Measurements from ENCODE around the gene CCDC28A.

CCDC28A gene

GRCh38 chr6:138800377-138801150 lies 27.0 kb downstream of the CCDC28A start:
- Histone ChIP-seq H4K20me1 (ENCODE audit: insufficient read depth, low read length) (no peaks in the 10 kb centered on the region), H3K9me3 (ENCODE audit: insufficient read depth, low read length, severe bottlenecking) (no peaks in the 10 kb centered on the region), H3K27ac (ENCODE audit: low read length) (no peak overlapping the region), H3K36me3 (ENCODE audit: insufficient read depth, low read length) (no peaks in the 10 kb centered on the region), H3K4me2 (ENCODE audit: insufficient read depth, low read length) (no peak overlapping the region), H3K9ac (ENCODE audit: low read depth, low read length) (no peak overlapping the region), H3K4me1 (ENCODE audit: insufficient read depth, low read length) (no peaks in the 10 kb centered on the region), H2AFZ (ENCODE audit: low read depth, low read length) (no peak overlapping the region), H3K27me3 (ENCODE audit: insufficient read depth, low read length, poor library complexity) (no peaks in the 10 kb centered on the region), H3K4me3 (ENCODE audit: low read depth in 1 of 2, low read length in 2 of 2) (no peak overlapping the region), H3K79me2 (ENCODE audit: insufficient read depth, low read length) (no peaks in the 10 kb centered on the region)
- ATAC-seq (ENCODE audit: insufficient read depth, low read depth) (no peak), DNase-seq (no peak)
- TF ChIP-seq CTCF (IDR thresholded peaks at IDR 0.05; ENCODE audit: borderline replicate concordance, extremely low read depth, low read length, poor library complexity, severe bottlenecking) (no peak), EZH2 (IDR thresholded peaks at IDR 0.05; ENCODE audit: borderline replicate concordance, low read depth, low read length, severe bottlenecking) (no peak)

GRCh38 chr6:138803331-138803730 lies 29.8 kb downstream of the CCDC28A start:
- Histone ChIP-seq H3K79me2 (ENCODE audit: insufficient read depth, low read length) (no peaks in the 10 kb centered on the region), H3K4me2 (ENCODE audit: insufficient read depth, low read length) (no peak overlapping the region), H3K4me3 (ENCODE audit: low read depth in 1 of 2, low read length in 2 of 2) (no peak overlapping the region), H3K27me3 (ENCODE audit: insufficient read depth, low read length, poor library complexity) (no peaks in the 10 kb centered on the region), H2AFZ (ENCODE audit: low read depth, low read length) (no peak overlapping the region), H3K36me3 (ENCODE audit: insufficient read depth, low read length) (no peaks in the 10 kb centered on the region), H3K9me3 (ENCODE audit: insufficient read depth, low read length, severe bottlenecking) (no peaks in the 10 kb centered on the region), H4K20me1 (ENCODE audit: insufficient read depth, low read length) (no peaks in the 10 kb centered on the region), H3K9ac (ENCODE audit: low read depth, low read length) (no peak overlapping the region), H3K4me1 (ENCODE audit: insufficient read depth, low read length) (no peaks in the 10 kb centered on the region), H3K27ac (ENCODE audit: low read length) (no peak overlapping the region)
- DNase-seq (no peak), ATAC-seq (ENCODE audit: insufficient read depth, low read depth) (no peak)
- TF ChIP-seq CTCF (IDR thresholded peaks at IDR 0.05; ENCODE audit: borderline replicate concordance, extremely low read depth, low read length, poor library complexity, severe bottlenecking), result no peak
- TF ChIP-seq EZH2 (IDR thresholded peaks at IDR 0.05; ENCODE audit: borderline replicate concordance, low read depth, low read length, severe bottlenecking), result no peak

GRCh38 chr6:138803861-138804260 lies 30.3 kb downstream of the CCDC28A start:
- no peak overlapping the region for H3K9ac ChIP-seq (ENCODE audit: low read depth, low read length)
- ATAC-seq (ENCODE audit: insufficient read depth, low read depth), result no peak
- no peaks in the 10 kb centered on the region for H3K79me2 ChIP-seq (ENCODE audit: insufficient read depth, low read length)
- no peaks in the 10 kb centered on the region for H3K9me3 ChIP-seq (ENCODE audit: insufficient read depth, low read length, severe bottlenecking)
- no peaks in the 10 kb centered on the region for H3K4me1 ChIP-seq (ENCODE audit: insufficient read depth, low read length)
- H2AFZ ChIP-seq (ENCODE audit: low read depth, low read length), result no peak overlapping the region
- no peaks in the 10 kb centered on the region for H4K20me1 ChIP-seq (ENCODE audit: insufficient read depth, low read length)
- DNase-seq, result no peak
- H3K27ac ChIP-seq (ENCODE audit: low read length), result no peak overlapping the region
- H3K4me3 ChIP-seq (ENCODE audit: low read depth in 1 of 2, low read length in 2 of 2), result no peak overlapping the region
- TF ChIP-seq EZH2 (IDR thresholded peaks at IDR 0.05; ENCODE audit: borderline replicate concordance, low read depth, low read length, severe bottlenecking) (no peak), CTCF (IDR thresholded peaks at IDR 0.05; ENCODE audit: borderline replicate concordance, extremely low read depth, low read length, poor library complexity, severe bottlenecking) (no peak)
- no peak overlapping the region for H3K4me2 ChIP-seq (ENCODE audit: insufficient read depth, low read length)
- no peaks in the 10 kb centered on the region for H3K36me3 ChIP-seq (ENCODE audit: insufficient read depth, low read length)
- H3K27me3 ChIP-seq (ENCODE audit: insufficient read depth, low read length, poor library complexity), result no peaks in the 10 kb centered on the region

All from DND-41 (cell line).